ENCODE measurements around the gene CRACDL.

GRCh38 chr2:98807929-98808328 is 128.1 kb downstream of the CRACDL start:
- TF ChIP-seq TAF1 (IDR thresholded peaks at IDR 0.05; ENCODE audit: low read depth, low read length): no peak
- no peak for TF ChIP-seq POLR2A (IDR thresholded peaks at IDR 0.05; ENCODE audit: low read depth, low read length)
